Lower leg skin (tissue), 3 donors: ENCODE data around the gene OSTF1.

Experiments used
- POLR2A ChIP-seq, 2 donors: fragments of 450-650 bp; IDR thresholded peaks; one replicate each; pipeline ENCODE4 v1.6.1; 2016 to 2017; ENCODE audit warnings: antibody characterized with exemption in 2 of 2, mild to moderate bottlenecking in 1 of 2, moderate library complexity in 1 of 2
- TF ChIP-seq, protein P1 (sequence below), 3 donors: fragments of 450-650 bp; IDR thresholded peaks; one replicate each; pipeline ENCODE4 v1.5.1; 2016; ENCODE audit warnings: antibody characterized with exemption in 3 of 3, mild to moderate bottlenecking in 3 of 3, moderate library complexity in 2 of 3

DNA sequence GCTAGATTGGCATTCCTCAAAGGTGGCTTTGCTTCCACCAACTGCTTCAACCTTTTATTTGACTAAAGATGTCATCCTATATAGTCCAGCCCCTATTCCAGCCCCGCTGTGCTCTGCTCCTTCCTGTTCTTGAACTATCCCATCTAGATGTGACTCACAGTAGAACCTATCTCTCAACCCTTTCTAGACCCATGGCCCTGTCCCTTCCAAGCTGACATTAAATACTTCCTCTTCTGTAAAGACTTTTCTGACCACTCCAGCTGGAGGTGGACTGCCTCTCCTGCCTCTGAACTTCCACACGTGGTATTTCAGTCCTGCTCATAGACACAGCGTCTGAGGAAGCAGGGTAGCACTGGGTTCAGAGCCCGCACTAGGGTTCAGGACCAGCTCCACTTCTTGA lies 32.4 kb downstream of the OSTF1 start:
- TF ChIP-seq, protein P1, sequence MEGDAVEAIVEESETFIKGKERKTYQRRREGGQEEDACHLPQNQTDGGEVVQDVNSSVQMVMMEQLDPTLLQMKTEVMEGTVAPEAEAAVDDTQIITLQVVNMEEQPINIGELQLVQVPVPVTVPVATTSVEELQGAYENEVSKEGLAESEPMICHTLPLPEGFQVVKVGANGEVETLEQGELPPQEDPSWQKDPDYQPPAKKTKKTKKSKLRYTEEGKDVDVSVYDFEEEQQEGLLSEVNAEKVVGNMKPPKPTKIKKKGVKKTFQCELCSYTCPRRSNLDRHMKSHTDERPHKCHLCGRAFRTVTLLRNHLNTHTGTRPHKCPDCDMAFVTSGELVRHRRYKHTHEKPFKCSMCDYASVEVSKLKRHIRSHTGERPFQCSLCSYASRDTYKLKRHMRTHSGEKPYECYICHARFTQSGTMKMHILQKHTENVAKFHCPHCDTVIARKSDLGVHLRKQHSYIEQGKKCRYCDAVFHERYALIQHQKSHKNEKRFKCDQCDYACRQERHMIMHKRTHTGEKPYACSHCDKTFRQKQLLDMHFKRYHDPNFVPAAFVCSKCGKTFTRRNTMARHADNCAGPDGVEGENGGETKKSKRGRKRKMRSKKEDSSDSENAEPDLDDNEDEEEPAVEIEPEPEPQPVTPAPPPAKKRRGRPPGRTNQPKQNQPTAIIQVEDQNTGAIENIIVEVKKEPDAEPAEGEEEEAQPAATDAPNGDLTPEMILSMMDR (IDR thresholded peaks at IDR 0.05) = no peak
- TF ChIP-seq POLR2A (IDR thresholded peaks at IDR 0.05) = no peak
